ENCODE data around the gene TICAM1.

GRCh38 chr19:4867534-4868285 is 36.2 kb upstream of the TICAM1 start, which contains the start of gene PLIN3:
- TF ChIP-seq CTCF (IDR thresholded peaks at IDR 0.05; ENCODE audit: low read depth, low read length): no peak
- no peak for TF ChIP-seq MYC (IDR thresholded peaks at IDR 0.05; ENCODE audit: low read depth, low read length)
- peak; percentile 16 for TF ChIP-seq POLR2A (IDR thresholded peaks at IDR 0.05; ENCODE audit: extremely low read depth, insufficient read length)

All from NB4 (cell line).